NT2/D1 (cell line): ENCODE measurements around the gene ADAMTS20.

Source experiments
- DNase-seq: peaks from one replicate; pipeline ENCODE4 v3.0.0-alpha.2; 2011; ENCODE audit warnings: low read depth, low spot score
- H3K27me3 ChIP-seq: 2 replicates; pipeline ENCODE4 v1.6.0; 2011; ENCODE audit warnings: mild to moderate bottlenecking; ENCODE audit not compliant: insufficient read length, insufficient read depth
- H3K36me3 ChIP-seq: 2 replicates; pipeline ENCODE4 v1.6.1; 2011; ENCODE audit warnings: mild to moderate bottlenecking, low read length, mixed read lengths; ENCODE audit not compliant: insufficient read depth, insufficient read length
- H3K4me1 ChIP-seq: 2 replicates; pipeline ENCODE4 v1.5.1; 2011; ENCODE audit not compliant: insufficient read depth, insufficient read length
- H3K4me3 ChIP-seq: 2 replicates; pipeline ENCODE4 v1.5.1; 2011; ENCODE audit warnings: low read depth; ENCODE audit not compliant: insufficient read length
- H3K9ac ChIP-seq: 2 replicates; pipeline ENCODE4 v1.6.0; 2011; ENCODE audit warnings: low read depth; ENCODE audit not compliant: insufficient read length
- H3K9me3 ChIP-seq: 2 replicates; pipeline ENCODE4 v1.5.1; 2011; ENCODE audit warnings: mild to moderate bottlenecking, low read length; ENCODE audit not compliant: insufficient read depth
- SUZ12 ChIP-seq: IDR thresholded peaks from 2 replicates; pipeline ENCODE4 v1.6.1; 2011; ENCODE audit not compliant: insufficient read length, insufficient read depth; ENCODE audit errors: extremely low read depth
- YY1 ChIP-seq: IDR thresholded peaks from 2 replicates; pipeline ENCODE4 v1.6.1; 2011; ENCODE audit not compliant: insufficient read length, insufficient read depth
- ZNF274 ChIP-seq: IDR thresholded peaks from 2 replicates; pipeline ENCODE4 v1.6.1; 2011; ENCODE audit warnings: mild to moderate bottlenecking, low read depth, low read length

Gene ADAMTS20

GRCh38 chr12:43436597-43436996 lies 115.4 kb downstream of the ADAMTS20 start:
- TF ChIP-seq YY1 = no peak
- TF ChIP-seq SUZ12 = no peak
- H3K36me3 ChIP-seq = peaks cover 13% of the 10 kb centered on the region
- H3K27me3 ChIP-seq = no peaks in the 10 kb centered on the region
- no peak overlapping the region for H3K4me3 ChIP-seq
- no peaks in the 10 kb centered on the region for H3K4me1 ChIP-seq
- no peak overlapping the region for H3K9ac ChIP-seq
- no peak for DNase-seq
- no peaks in the 10 kb centered on the region for H3K9me3 ChIP-seq

- H3K27me3 ChIP-seq = no peaks in the 10 kb centered on the region
- no peaks in the 10 kb centered on the region for H3K9me3 ChIP-seq
- no peaks in the 10 kb centered on the region for H3K4me1 ChIP-seq
- H3K36me3 ChIP-seq = peaks cover 13% of the 10 kb centered on the region
- no peak overlapping the region for H3K9ac ChIP-seq
- no peak for DNase-seq
- no peak for TF ChIP-seq SUZ12
- no peak overlapping the region for H3K4me3 ChIP-seq
Measured at GRCh38 chr12:43434614-43435013, 117.4 kb downstream of the ADAMTS20 start.

- no peak for TF ChIP-seq ZNF274
- no peak for TF ChIP-seq SUZ12
- no peak for TF ChIP-seq YY1
- Histone ChIP-seq H3K4me1 (no peaks in the 10 kb centered on the region), H3K9me3 (no peaks in the 10 kb centered on the region), H3K4me3 (no peak overlapping the region), H3K27me3 (no peaks in the 10 kb centered on the region), H3K36me3 (peaks cover 23% of the 10 kb centered on the region), H3K9ac (no peak overlapping the region)
- no peak for DNase-seq
Measured at GRCh38 chr12:43428088-43428600, 123.9 kb downstream of the ADAMTS20 start.

GRCh38 chr12:43425361-43425760 lies 126.6 kb downstream of the ADAMTS20 start:
- no peak overlapping the region for H3K9ac ChIP-seq
- H3K4me1 ChIP-seq = no peaks in the 10 kb centered on the region
- peaks cover 14% of the 10 kb centered on the region for H3K36me3 ChIP-seq
- no peaks in the 10 kb centered on the region for H3K27me3 ChIP-seq
- no peak for DNase-seq
- no peaks in the 10 kb centered on the region for H3K9me3 ChIP-seq
- H3K4me3 ChIP-seq = no peak overlapping the region
- no peak for TF ChIP-seq SUZ12
- no peak for TF ChIP-seq ZNF274
- TF ChIP-seq YY1 = no peak

- no peak for TF ChIP-seq YY1
- no peak for TF ChIP-seq ZNF274
- no peak for TF ChIP-seq SUZ12
- Histone ChIP-seq H3K4me3 (no peak overlapping the region), H3K36me3 (no peaks in the 10 kb centered on the region), H3K27me3 (no peaks in the 10 kb centered on the region), H3K4me1 (no peaks in the 10 kb centered on the region), H3K9me3 (no peaks in the 10 kb centered on the region), H3K9ac (no peak overlapping the region)
- no peak for DNase-seq
Measured at GRCh38 chr12:43416981-43417380, 135.0 kb downstream of the ADAMTS20 start.

- no peak for DNase-seq
- H3K36me3 ChIP-seq = no peaks in the 10 kb centered on the region
- no peak overlapping the region for H3K9ac ChIP-seq
- TF ChIP-seq ZNF274 (no peak), SUZ12 (no peak), YY1 (no peak)
- no peak overlapping the region for H3K4me3 ChIP-seq
- no peaks in the 10 kb centered on the region for H3K27me3 ChIP-seq
- H3K4me1 ChIP-seq = no peaks in the 10 kb centered on the region
- H3K9me3 ChIP-seq = no peaks in the 10 kb centered on the region
Measured at GRCh38 chr12:43407816-43408645, 144.0 kb downstream of the ADAMTS20 start.

- H3K9me3 ChIP-seq = no peaks in the 10 kb centered on the region
- H3K4me3 ChIP-seq = no peak overlapping the region
- DNase-seq = no peak
- no peak for TF ChIP-seq YY1
- no peak for TF ChIP-seq ZNF274
- TF ChIP-seq SUZ12 = no peak
- no peaks in the 10 kb centered on the region for H3K36me3 ChIP-seq
- H3K9ac ChIP-seq = no peak overlapping the region
- H3K27me3 ChIP-seq = no peaks in the 10 kb centered on the region
- H3K4me1 ChIP-seq = no peaks in the 10 kb centered on the region
Measured at GRCh38 chr12:43406801-43407200, 145.2 kb downstream of the ADAMTS20 start.
